ENCODE data around the gene PARVA. TPM values are rescaled to one million over a fixed set of nuclear protein-coding genes. Genes with fewer than 3 reads are reported as not detected.

PARVA gene
- total RNA-seq, 2 donors from 2014 or later = 55.9 to 58.1 TPM

GRCh38 chr11:12403122-12403996 lies 26.0 kb downstream of the PARVA start:
- Histone ChIP-seq H3K9me3 (no peaks in the 10 kb centered on the region), H3K4me3 (no peak overlapping the region), H3K36me3 (no peaks in the 10 kb centered on the region), H3K4me1 (peaks cover 0 to 51% of the 10 kb centered on the region in 2 donors), H3K27ac (peak overlapping the region; percentile 21 to 57), H3K27me3 (no peaks in the 10 kb centered on the region)
- DNase-seq (ENCODE audit: low spot score) = no peak
- TF ChIP-seq CTCF (IDR thresholded peaks at IDR 0.05) = no peak

- H3K27me3 ChIP-seq = no peaks in the 10 kb centered on the region
Measured at GRCh38 chr11:12403997-12404350, 26.6 kb downstream of the PARVA start.

GRCh38 chr11:12404436-12404835 lies 27.1 kb downstream of the PARVA start:
- H3K36me3 ChIP-seq = no peaks in the 10 kb centered on the region
- no peaks in the 10 kb centered on the region for H3K9me3 ChIP-seq
- peaks cover 0 to 51% of the 10 kb centered on the region in 2 donors for H3K4me1 ChIP-seq
- no peak for DNase-seq (ENCODE audit: low spot score)
- H3K4me3 ChIP-seq = no peak overlapping the region
- TF ChIP-seq CTCF (IDR thresholded peaks at IDR 0.05) = no peak
- no peaks in the 10 kb centered on the region for H3K27me3 ChIP-seq
- H3K27ac ChIP-seq = no peak overlapping the region

More at GRCh38 chr11:12403997-12404350, 26.6 kb downstream of the PARVA start:
- H3K4me3 ChIP-seq = no peak overlapping the region
- H3K9me3 ChIP-seq = no peaks in the 10 kb centered on the region
- no peaks in the 10 kb centered on the region for H3K36me3 ChIP-seq
- H3K4me1 ChIP-seq = peaks cover 0 to 51% of the 10 kb centered on the region in 2 donors
- no peak for TF ChIP-seq CTCF (IDR thresholded peaks at IDR 0.05)
- H3K27ac ChIP-seq = no peak overlapping the region
- DNase-seq (ENCODE audit: low spot score) = no peak

- no peak for TF ChIP-seq CTCF (IDR thresholded peaks at IDR 0.05)
- no peak overlapping the region for H3K27ac ChIP-seq
- H3K4me3 ChIP-seq = no peak overlapping the region
- no peaks in the 10 kb centered on the region for H3K9me3 ChIP-seq
- H3K4me1 ChIP-seq = peaks cover 0 to 69% of the 10 kb centered on the region in 2 donors
- H3K27me3 ChIP-seq = no peaks in the 10 kb centered on the region
- H3K36me3 ChIP-seq = no peaks in the 10 kb centered on the region
- DNase-seq (ENCODE audit: low spot score) = no peak
Measured at GRCh38 chr11:12408156-12408770, 30.9 kb downstream of the PARVA start.

- Histone ChIP-seq H3K4me3 (no peak overlapping the region), H3K4me1 (peaks cover 0 to 68% of the 10 kb centered on the region in 2 donors), H3K9me3 (no peaks in the 10 kb centered on the region)
Measured at GRCh38 chr11:12409621-12410005, 32.2 kb downstream of the PARVA start.

More at GRCh38 chr11:12409621-12410005, 32.2 kb downstream of the PARVA start:
- Histone ChIP-seq H3K27me3 (no peaks in the 10 kb centered on the region), H3K27ac (peak overlapping the region in 1 of 2 donors; percentile 71), H3K36me3 (no peaks in the 10 kb centered on the region)
- TF ChIP-seq CTCF (IDR thresholded peaks at IDR 0.05) = no peak
- no peak for DNase-seq (ENCODE audit: low spot score)

Data from right atrium auricular region (tissue), 2 donors.